GM10266 (cell line): ENCODE data around the gene ZRANB2.

Source experiments
- DNase-seq: peaks from one replicate; pipeline ENCODE4 v3.0.0; 2012; ENCODE audit errors: extremely low spot score
- CTCF ChIP-seq: IDR thresholded peaks from 2 replicates; pipeline ENCODE4 v1.5.1; 2012; ENCODE audit warnings: mild to moderate bottlenecking, low read depth; ENCODE audit not compliant: control insufficient read depth, insufficient read depth; ENCODE audit errors: missing control alignments

ZRANB2 gene

GRCh38 chr1:71080739-71081696 lies at the start of gene ZRANB2:
ZRANB2 (minus strand) TSS chr1:71081035; CDS start chr1:71080995, 40 bp downstream.
- peak; percentile 70 for TF ChIP-seq CTCF
- DNase-seq = peak; percentile 85

- DNase-seq = no peak
Measured at GRCh38 chr1:71128060-71128459, 47.2 kb upstream of the ZRANB2 start.

GRCh38 chr1:71118086-71118485 lies 37.3 kb upstream of the ZRANB2 start:
- no peak for TF ChIP-seq CTCF
- no peak for DNase-seq

More at GRCh38 chr1:71128060-71128459, 47.2 kb upstream of the ZRANB2 start:
- no peak for TF ChIP-seq CTCF

- TF ChIP-seq CTCF = no peak
- no peak for DNase-seq
Measured at GRCh38 chr1:71116729-71117128, 35.9 kb upstream of the ZRANB2 start.

GRCh38 chr1:71106658-71107322 lies 26.0 kb upstream of the ZRANB2 start:
- DNase-seq = no peak
- no peak for TF ChIP-seq CTCF

GRCh38 chr1:71104417-71104816 lies 23.6 kb upstream of the ZRANB2 start:
- no peak for DNase-seq
- TF ChIP-seq CTCF = no peak
